ENCODE results near the gene CAPN9.

GRCh38 chr1:230728710-230729392 lies 18.3 kb upstream of the CAPN9 start:
- no peak for TF ChIP-seq CTCF (IDR thresholded peaks at IDR 0.05)
- TF ChIP-seq ZFX (IDR thresholded peaks at IDR 0.05; ENCODE audit: borderline replicate concordance), result no peak

Data from 22Rv1 (cell line).